HG02763 (cell line): ENCODE results near the gene RPH3AL.
"Not testable (repeated sequence)": the region's sequence is repeated elsewhere in the genome, so short reads cannot be mapped to it uniquely, and the experiment has no call there.

Experiments
- ATAC-seq: cut with Tn5 transposase; IDR thresholded peaks from one replicate; pipeline ENCODE4 v1.9.1; 2021; ENCODE audit warnings: mild to moderate bottlenecking, moderate library complexity; ENCODE audit not compliant: unreplicated experiment

Gene RPH3AL

DNA sequence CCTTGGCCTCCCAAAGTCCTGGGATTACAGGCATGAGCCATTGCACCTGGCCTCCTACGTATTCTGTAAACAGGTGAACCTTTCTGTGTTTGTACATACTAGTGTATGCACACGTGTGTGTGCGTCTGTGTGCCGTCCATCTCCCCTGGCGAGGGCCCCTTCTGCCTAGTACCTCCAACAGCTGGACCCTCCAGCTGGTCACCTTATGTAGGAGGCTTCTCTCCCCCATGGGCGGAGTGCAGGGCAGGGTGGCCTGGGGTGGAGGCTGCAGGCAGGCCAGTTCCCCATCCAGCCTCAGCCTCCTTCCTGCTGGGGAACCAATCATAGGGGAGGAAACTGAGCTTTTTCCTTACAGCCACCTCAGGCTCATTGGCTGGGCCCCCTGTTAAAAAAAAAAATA is 146.8 kb downstream of the RPH3AL start:
- no peak for ATAC-seq

GRCh38 chr17:205148-205669 is 147.4 kb downstream of the RPH3AL start:
- no peak for ATAC-seq

GRCh38 chr17:204427-205147 is 148.0 kb downstream of the RPH3AL start:
- ATAC-seq: no peak

- no peak for ATAC-seq
Measured at GRCh38 chr17:202501-202951, 150.1 kb downstream of the RPH3AL start.

- not testable (repeated sequence) for ATAC-seq
Measured at GRCh38 chr17:201736-202135, 150.9 kb downstream of the RPH3AL start.

DNA sequence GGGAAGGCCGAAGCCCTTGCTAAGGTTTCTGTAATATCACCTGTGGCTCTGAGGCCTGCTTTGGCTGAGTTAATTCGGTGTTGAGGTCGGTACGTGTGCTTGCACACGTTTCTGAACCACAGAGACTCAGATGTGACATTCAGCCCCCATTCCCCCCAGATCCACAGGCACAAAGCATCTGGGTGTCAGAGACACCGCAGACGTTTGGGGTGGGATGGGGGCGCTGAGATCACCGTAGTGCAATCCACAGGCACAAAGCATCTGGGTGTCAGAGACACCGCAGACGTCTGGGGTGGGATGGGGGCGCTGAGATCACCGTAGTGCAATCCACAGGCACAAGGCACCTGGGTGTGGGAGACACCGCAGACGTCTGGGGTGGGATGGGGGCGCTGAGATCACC is 151.3 kb downstream of the RPH3AL start:
- not testable (repeated sequence) for ATAC-seq

- ATAC-seq: no peak
Measured at GRCh38 chr17:200586-200985, 152.0 kb downstream of the RPH3AL start.

GRCh38 chr17:199806-200545 is 152.6 kb downstream of the RPH3AL start:
- ATAC-seq: no peak

- ATAC-seq: no peak
Measured at GRCh38 chr17:199191-199604, 153.4 kb downstream of the RPH3AL start.

GRCh38 chr17:198225-198624 is 154.4 kb downstream of the RPH3AL start:
- ATAC-seq: not testable (repeated sequence)

DNA sequence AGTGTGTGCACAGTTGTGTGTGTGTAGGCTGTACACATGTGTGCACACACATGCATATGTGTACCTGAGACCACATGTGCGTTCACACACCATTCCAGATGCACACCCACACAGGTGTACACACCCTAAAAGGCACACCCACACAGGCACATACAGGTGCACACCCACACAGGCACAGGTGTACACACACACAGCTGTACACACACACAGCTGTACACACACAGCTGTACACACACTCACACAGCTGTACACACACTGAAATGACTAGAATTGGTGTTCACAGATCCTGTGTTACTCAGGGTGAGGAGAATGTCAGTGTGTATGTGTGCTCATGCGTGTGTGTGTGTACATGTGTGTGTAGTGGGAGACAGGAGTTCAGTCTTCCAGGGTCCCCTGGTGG is 155.3 kb downstream of the RPH3AL start:
- no peak for ATAC-seq

DNA sequence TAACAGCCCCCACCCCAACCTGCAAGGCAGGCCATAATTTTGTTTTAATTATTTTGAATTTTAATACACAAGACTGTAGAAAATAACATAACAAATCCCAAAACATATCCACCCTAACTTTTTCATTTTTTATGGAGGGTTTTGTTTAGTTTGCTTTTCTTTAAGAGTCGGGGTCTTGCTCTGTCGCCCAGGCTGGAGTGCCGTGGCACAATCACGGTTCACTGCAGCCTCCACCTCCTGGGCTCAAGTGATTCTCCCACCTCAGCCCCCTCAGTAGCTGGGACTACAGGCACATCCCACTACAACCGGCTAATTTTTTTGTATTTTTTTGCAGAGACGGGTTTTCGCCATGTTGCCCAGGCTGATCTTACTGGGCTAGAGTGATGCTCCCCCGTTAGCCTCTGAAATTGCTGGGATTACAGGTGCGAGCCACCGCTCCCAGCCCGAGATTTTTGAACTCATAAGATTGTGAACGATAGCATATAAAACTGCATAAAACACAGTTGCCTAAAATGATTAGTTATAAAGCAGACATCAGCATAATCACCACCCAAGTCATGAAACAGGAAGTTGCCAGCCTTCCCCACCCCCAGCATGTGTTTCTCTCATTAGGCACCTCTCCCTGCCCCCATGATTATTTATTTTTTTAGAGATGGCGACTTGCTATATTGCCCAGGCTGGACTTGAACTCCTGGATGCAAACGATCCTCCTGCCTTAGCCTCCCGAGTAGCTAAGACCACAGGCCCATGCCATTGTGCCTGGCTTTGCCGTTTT is 157.6 kb downstream of the RPH3AL start:
- no peak for ATAC-seq

- ATAC-seq: no peak
Measured at GRCh38 chr17:193841-194806, 158.5 kb downstream of the RPH3AL start.

DNA sequence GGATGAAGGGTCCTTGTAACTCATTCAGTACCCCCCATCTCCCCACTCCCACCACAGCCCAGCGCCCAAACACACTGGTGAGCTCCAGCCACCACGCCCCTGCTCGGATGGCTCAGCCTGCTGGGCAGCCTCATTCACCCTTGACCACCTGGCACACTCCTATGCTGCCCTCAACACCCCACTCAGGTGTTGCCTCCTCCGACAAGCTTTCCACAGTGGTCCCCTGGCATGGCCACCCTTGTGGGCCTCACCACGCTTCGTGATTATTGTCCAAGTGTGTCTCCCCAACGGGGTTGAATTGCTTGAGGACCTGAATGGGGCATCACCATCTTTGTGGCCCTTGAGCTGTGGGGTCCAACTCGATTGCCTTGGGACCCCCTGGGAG is 159.2 kb downstream of the RPH3AL start:
- no peak for ATAC-seq

DNA sequence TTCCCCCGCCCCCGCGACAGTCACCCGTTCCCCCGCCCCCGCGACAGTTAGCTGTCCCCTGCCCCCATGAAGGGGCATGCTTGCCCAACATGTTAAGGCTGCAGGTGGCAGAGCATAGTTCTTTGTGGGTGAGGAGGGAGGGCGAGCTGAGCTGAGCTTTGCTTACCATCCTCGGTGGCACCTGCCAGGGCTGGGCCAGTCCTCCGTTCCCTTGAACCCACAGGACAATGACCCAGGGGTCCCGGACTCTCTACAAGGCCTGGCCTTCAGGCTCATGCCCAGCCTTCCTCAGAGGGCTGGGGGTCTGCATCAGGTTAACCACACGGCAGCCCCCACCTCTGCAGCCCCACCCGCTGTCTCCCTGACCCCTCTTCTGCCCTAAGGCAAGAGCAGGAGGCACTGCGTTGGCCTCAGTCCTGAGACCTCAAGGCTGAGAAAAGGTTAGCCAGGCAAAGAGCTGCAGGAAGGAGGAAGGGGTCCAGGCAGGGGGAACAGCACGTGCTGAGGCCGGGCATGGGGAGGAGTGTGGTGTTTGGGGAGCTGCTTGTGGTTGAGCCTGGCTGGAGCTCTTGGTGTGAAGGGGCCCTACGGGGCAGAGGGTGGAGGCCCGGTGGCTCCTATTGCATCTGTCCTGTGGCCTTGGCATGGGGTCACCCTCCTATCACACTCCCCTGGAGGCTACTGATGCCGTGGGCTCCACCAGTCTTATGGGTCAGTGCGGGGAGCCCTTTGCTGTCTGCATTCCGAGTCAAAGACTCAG is 159.8 kb downstream of the RPH3AL start:
- ATAC-seq: no peak

DNA sequence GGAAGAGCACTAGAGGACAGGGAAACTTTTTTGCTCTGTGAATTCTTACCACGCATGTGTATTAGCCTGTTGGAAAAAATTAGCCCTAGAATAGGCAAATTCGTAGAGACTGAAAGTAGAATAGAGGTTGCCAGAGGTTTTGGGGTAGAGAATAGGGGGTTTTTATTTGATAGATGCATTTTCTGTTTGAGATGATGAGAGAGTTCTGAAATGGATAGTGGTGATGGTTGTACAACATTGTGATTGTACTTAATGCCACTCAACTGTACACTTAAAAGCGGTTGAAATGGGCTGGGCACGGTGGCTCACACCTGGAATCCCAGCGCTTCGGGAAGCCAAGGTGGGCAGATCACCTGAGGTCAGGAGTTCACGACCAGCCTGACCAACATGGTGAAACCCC is 163.2 kb downstream of the RPH3AL start:
- no peak for ATAC-seq

DNA sequence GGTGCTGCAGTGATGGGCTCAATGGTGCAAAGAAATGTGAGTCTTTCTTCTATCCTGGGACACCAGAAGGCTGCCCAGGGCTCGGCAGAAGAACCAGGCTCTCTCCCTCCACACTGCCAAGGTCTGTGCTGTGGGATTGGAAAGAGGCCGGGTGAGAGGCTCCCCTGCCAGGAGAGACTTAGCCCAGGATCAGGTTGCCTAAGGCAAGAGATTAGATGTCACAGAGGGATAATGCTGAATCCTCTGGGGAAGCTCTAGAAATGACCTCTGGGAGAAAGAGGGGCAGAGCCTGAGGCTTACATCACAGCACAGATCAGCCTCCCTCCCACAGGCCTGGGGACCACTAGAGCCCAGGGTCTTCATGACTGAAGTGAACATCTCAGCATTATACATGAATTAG is 165.5 kb downstream of the RPH3AL start:
- ATAC-seq: no peak

- ATAC-seq: no peak
Measured at GRCh38 chr17:185445-186138, 167.0 kb downstream of the RPH3AL start.

- no peak for ATAC-seq
Measured at GRCh38 chr17:183021-183420, 169.6 kb downstream of the RPH3AL start.
